ENCODE data around the gene TMEM183A.
"Not testable (repeated sequence)": the region's sequence is repeated elsewhere in the genome, so short reads cannot be mapped to it uniquely, and the experiment has no call there.

TMEM183A gene

DNA sequence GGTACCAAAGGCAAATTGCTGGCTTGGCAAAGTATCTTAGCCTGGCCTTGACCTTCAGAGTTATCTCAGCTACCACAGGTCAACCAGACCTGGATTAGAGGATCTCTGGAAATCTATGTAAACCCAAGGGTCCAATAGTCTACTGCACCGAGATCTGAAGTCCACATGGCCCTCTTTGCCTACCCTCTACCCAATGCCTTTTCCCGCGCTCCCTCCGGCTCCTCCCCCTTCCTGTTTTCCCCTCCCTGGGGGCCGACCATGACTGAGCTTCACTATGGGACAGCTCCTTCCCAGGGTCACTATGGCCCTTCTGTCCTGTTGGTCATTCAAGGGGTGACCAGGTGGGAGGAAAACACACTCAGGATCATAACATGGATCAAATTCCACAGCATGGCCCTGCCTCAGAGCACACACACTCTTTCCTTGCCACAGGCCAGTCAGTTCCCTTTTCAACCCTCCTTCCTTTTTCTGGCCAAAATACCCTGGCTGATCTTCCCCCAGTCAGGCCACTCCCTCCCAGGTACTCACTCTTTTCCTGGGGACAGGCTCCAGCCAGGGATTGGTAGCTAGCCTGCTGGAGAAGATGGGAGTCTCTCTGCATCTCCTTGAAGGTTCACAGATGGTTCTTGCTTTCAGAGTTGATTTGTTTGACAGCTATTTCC is 19.1 kb upstream of the TMEM183A start:
- DNase-seq (ENCODE audit: low read depth in 2 of 2), result no peak

DNA sequence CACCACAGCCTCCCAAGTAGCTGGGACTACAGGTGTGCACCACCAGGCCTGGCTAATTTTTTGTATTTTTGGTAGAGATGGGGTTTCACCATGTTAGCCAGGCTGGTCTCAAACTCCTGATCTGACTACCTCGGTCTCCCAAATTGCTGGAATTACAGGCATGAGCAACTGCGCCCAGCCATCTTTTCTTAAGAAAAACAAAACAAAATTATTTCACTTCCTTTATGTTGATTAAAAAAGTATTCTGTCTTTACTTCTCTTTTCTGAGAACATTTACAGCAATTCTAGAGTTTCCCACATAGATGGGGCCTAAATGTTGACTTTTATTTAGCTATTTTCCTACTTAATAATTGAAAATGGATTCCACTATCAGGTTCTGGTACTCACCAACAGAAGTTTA is 17.3 kb upstream of the TMEM183A start:
- DNase-seq (ENCODE audit: low read depth in 2 of 2), result no peak

DNA sequence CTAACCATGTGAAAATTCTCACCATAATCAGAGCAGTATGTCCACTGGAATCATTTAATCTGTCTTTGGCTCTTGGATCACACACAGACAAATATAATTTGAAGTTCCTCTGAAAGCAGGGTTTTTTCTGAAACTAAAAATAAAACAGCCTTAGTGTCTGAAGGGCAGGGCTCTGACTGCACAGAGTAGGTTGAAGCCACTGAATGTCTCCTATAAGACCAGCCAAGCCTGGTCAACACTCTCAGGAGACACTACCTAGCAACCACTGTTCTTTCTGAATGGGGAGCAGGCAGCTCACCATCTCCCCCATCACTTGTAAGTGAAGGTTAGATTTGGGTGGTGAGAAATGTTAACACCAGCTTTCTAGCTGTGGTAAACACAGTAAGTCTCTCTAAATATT is 16.1 kb upstream of the TMEM183A start:
- DNase-seq (ENCODE audit: low read depth in 2 of 2), result no peak

DNA sequence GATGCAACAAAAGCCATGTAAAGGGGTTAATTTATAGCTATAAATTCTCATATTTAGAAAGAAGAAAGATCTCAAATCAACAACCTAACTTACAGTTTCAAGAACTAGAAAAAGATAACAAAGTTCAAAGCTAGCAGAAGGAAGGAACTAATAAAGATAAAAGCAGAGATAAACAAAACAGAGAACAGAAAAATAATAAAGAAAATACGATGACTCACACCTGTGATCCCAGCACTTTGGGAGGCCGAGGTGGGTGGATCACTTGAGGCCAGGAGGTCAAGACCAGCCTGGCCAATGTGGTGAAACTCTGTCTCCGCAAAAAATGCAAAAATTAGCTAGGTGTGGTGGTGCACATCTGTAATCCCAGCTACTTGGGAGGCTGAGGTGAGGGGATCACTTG is 12.4 kb upstream of the TMEM183A start:
- no peak for DNase-seq (ENCODE audit: low read depth in 2 of 2)

DNA sequence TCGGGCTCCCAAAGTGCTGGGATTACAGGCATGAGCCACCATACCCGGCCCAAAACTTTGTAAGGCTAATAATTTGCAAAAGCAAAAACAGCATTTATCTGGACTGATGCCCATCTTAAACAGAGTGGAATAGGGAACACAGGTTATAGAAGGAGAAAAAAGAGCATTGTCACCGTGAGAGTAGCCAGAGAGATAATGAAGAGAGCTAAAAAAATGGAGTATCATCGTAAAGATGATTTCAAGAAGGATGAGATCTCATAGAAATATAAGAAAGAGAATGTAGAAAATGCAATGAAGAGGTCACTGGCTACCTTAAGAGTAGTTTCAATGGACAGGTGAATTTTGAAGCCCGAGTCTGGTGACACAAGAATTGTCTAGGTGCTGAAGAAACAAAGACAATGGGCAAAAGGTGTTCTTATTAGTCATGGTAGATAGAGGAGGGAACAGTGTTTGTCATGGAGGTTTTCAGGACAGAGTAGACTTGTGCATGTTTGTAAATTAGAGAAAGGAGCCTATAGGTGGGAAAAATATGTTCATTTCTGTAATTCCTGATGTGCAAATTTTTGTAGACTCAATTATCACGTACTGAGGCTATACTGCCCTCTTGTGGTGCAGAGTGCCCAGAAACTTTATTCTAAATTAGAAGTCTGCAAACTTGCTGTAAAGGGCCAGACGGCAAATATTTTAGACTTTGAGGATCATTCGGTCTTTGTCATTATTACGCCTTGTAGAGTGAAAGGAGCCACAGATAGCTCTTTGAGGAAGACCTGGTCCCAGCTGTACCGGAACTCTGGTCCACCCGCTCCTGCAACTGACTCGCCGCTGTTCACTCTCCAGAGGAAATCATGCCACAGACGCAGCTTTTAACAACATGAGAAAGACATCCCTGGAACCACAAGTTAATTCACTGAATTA is 8.1 kb upstream of the TMEM183A start:
- peak in 1 of 2 experiments; percentile 20 for DNase-seq (ENCODE audit: low read depth in 2 of 2)

DNA sequence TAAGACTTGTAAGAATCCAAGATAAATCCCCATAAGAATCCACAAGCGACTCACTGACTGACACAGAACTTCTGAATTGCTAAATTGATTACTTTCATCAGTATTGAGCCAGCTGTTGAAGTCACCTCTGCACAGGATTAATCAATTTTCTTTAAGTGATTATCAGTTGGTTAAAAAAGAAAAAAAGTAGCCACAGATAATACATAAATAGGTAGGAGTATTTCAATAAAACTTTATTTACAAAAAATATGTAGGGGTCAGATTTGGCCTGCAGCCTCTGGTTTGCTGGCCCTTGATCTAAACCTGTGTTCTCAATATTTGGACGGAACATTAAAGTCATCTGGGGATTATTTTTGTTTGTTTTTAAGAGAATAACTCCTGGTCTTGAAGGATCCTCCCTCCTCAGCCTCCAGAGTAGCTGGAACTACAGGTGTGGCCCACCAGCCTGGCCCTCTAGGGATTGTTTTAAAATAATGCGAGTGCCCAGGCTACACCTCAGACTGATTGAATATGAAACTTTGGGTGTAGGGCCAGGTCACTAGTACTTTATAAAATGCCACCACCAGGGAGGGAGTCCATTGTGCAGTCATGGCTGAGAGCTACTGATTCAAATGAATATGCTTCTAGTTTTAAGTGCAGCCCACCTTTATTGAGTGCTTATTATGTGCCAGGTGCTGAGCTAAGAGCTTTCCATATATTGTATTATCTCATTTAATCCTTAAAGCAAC is 6.8 kb upstream of the TMEM183A start:
- no peak for DNase-seq (ENCODE audit: low read depth in 2 of 2)

DNA sequence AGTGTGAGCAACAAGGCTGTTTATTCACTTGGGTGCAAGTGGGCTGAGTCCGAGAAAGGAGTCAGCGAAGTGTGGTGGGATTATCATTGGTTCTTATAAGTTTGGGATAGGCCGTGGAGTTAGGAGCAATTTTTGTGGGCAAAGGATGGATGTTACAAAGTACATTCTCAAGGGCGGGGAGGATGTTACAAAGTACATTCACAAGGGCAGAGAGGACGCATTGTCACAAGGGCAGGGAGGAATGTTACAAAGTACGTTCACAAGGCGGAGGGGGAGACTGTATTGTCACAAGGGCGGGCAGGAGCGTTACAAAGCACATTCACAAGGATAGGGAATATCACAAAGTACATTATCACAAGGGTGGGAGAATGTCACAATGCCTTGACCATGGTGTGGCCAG is 5.2 kb upstream of the TMEM183A start:
- DNase-seq (ENCODE audit: low read depth in 2 of 2), result no peak

DNA sequence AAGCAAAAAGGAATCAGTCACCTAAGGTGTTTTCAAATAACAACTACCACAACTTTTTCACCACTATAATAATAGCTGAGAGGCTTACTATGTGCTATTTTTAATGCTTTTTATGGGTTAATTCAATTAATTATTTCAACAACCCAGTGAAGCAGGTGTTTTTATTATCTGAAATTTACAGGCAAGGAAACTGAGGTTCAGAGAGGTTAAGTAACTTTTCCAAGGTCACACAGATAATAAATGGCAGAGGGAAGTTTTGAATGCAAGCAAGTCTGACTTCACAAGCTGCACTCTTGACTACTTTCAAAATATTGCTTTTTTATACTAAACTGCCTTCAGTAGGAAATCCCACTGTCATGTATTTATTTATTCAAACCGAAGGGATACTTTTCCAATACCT is 4.2 kb upstream of the TMEM183A start:
- DNase-seq (ENCODE audit: low read depth in 2 of 2), result no peak

DNA sequence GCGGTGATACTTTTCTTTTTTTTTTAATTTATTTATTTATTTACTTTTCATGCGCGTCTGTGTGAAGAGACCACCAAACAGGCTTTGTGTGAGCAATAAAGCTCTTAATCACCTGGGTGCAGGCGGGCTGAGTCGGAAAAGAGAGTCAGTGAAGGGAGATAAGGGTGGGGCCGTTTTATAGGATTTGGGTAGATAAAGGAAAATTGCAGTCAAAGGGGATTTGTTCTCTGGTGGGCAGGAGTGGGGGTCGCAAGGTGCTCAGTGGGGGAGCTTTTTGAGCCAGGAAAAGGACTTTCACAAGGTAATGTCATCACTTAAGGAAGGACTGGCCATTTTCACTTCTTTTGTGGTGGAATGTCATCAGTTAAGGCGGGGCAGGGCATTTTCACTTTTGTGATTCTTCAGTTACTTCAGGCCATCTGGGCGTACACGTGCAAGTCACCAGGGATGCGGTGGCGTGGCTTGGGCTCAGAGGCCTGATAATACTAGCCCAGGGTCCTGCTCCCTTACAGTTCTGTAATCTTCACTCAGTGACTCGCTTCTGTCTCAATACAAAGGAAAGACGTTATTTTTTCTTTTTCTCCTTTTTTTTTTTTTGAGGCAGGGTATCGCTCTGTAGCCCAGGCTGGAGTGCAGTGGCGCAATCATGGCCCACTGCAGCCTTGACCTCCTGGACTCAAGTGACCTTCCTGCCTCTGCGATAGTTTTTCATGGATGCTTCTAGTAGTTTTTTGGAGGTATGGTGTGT is 1.6 kb upstream of the TMEM183A start:
- not testable (repeated sequence) for DNase-seq (ENCODE audit: low read depth in 2 of 2)

DNA sequence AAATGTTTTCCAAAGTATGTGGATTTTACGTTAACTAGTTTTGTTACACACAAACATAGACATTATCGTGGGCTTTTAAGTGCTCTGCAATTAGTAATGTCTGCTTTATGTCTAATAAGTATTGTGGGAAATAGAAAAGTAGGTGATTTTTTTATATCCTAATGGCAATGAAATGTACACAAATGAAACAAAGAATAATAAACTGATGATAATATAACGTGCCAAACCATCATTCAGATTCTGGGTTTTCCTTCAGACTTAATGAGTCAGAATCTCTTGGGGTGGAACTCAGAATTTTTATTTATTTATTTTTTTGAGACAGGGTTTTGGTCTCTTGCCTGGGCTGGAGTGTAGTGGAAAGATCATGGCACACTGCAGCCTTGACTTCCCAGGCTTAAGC is 2.0 kb downstream of the TMEM183A start:
- DNase-seq (ENCODE audit: low read depth in 2 of 2), result no peak

DNA sequence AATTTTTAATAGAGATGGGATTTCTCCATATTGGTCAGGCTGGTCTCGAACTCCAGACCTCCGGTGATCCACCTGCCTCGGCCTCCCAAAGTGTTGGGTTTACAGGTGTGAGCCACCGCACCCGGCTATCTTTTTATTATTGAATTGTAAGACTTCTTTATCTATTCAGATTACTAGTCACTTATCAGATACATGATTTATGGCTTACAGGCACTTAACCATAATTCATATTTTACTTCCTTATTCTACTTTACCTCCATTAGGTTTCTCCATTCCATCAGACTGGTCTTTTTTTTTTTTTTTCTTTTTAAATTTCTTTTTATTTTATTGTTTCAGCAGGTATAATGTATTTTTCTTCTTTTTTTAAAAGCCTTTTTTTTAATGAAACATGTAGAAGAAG is 4.4 kb downstream of the TMEM183A start:
- no peak for DNase-seq (ENCODE audit: low read depth in 2 of 2)

DNA sequence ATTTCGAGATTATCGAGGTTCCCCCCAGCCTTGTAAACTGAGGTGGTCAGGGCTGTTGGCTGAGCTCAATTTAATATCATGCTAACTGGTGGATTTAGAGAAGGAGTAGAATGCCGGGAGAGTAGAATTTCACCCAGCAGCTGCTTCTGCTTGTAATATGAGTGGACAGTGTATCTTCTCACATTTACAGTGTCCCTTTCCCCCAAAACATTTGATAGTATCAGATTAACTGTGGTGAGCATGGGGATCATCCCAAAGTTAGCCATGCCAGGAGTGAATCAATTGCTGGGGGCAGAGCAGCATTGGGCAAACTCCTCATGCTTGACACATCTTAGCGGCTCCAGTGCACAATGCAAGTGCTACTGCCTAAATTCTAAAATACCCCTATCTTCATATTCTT is 9.9 kb downstream of the TMEM183A start:
- DNase-seq (ENCODE audit: low read depth in 2 of 2), result no peak

DNA sequence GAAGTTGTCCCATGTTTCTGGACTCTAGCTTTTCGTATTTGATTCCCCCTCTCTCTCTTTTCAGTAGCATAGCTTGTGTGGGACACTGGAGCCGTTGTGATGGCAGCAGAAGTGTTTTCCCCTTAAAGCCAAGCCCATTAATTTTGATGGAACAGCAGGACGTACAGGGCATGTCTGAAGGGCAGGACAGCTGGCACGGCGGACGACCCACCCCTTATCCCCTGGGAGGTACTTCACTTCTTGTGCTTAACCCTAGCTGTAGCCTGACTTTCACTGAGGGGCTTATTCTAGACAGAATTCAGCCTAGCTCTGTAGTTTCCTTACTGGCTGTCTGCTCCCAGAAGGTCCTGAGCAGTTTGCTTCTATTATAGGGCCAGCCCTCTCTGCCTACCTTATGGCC is 10.5 kb downstream of the TMEM183A start:
- no peak for DNase-seq (ENCODE audit: low read depth in 2 of 2)

DNA sequence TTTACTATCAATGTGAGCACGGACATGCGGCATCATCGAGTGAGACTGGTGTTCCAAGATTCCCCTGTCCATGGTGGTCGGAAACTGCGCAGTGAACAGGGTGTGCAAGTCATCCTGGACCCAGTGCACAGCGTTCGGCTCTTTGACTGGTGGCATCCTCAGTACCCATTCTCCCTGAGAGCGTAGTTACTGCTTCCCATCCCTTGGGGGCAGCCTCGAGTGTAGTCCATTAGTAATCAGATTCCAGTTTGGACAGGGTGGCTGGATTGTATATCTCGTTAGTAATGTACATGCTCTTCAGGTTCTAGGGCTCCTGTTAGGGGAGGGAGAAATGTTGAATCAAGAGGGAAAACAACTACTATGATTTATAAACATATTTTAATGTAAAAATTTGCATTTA is 15.7 kb downstream of the TMEM183A start:
- DNase-seq (ENCODE audit: low read depth in 2 of 2), result not testable (repeated sequence)

DNA sequence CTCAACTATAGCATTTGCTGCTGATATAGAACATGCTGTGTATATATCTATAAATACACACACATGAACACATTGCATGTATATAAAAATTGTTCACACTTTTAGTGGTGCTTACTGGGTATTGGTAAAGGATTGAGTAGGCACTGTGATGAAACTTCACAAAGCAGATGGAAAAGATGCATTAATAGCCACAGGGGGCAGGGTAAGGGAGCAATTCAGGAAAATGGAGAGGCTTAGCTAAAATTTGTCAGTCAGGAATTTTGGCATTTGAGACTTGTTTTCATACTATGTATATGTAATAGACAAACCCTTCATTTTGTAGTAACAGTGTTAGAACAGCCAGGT is 18.5 kb downstream of the TMEM183A start:
- DNase-seq (ENCODE audit: low read depth in 2 of 2), result no peak

DNA sequence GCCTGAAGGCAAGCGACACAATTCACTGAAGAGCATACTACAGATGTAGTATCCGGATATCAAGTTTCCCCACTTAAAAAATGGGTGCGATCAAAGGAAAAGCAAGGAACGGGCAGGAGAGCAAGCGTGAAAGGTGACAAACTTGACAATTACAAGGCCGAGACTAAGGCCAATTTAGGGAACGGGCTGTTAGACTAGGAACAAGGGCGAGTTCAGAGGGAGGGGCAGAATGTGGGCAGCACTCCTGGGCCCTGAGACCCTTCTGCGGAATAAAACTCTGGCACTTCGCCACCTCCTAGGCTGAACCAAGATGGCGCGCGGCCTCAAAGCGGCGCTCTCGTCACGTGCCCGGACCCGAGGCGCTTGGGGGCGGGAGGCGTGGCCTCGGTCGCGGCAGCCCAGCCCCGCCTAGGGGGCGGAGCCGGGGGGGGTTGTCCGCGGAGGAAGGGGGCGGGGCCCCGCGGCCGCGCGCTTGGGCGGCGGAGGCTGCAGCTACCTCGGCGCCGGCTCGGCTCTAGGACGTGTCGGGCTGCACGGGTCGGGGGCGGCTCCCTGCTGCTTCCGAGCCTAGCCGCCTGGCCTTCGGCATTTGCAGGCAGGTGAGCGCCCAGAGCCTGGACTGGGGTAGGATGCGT is 19.0 kb downstream of the TMEM183A start, which contains the start of gene PPFIA4:
Gene PPFIA4 (plus strand): TSS at position 461 of the 635 bp plus-strand sequence. CDS start 12,518 bp downstream, outside the sequence.
- DNase-seq (ENCODE audit: low read depth in 2 of 2), result peak; percentile 72 to 73

DNA sequence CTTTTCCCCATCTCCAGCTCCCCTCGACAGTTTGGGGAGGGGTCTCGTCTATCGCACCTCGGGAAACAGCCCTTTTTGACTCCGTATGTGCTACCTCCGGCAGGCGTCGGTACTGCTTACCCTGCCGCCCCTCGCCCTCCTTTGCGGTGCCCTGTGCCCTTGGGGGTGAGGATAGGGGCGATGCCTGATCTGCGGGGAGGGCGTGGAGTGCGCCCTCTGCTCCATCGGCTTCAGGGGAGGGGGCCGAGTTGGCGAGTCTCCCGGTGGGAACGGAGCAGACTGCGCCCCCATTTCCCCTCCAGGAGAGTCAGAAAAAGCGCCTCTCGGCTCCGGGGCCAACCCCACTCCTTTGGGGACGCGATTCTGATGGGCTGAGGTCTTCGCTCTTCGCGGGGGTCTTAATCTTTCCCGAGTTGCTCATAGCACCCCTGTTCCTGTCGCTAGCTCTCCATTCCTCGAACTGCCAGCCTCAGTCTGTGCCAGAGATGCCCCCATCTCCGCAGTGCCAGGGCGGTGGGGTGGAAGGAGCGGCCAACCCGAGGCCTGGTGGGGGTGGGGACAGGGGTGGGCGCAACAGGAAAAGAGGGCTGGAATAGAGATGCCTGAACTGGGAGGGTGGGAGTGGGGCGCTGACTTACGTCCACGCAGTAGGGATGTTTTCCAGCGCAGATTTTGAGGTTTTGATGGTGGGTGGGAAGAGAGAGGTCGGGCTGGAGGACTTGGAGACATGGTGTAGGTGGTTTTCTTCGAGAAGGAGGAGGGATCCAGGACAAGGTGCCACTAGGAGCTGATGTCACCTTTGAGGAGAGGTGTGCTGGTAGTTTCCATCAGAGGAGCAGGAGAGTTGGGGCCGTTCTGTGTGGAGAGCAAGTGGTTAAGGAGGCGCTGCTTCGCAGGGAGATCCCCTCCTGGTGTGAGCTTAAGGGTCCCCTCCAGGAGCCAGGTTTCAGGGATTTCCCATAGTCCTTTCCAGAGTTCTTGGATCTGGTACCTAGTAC is 19.8 kb downstream of the TMEM183A start:
- DNase-seq (ENCODE audit: low read depth in 2 of 2), result no peak

DNA sequence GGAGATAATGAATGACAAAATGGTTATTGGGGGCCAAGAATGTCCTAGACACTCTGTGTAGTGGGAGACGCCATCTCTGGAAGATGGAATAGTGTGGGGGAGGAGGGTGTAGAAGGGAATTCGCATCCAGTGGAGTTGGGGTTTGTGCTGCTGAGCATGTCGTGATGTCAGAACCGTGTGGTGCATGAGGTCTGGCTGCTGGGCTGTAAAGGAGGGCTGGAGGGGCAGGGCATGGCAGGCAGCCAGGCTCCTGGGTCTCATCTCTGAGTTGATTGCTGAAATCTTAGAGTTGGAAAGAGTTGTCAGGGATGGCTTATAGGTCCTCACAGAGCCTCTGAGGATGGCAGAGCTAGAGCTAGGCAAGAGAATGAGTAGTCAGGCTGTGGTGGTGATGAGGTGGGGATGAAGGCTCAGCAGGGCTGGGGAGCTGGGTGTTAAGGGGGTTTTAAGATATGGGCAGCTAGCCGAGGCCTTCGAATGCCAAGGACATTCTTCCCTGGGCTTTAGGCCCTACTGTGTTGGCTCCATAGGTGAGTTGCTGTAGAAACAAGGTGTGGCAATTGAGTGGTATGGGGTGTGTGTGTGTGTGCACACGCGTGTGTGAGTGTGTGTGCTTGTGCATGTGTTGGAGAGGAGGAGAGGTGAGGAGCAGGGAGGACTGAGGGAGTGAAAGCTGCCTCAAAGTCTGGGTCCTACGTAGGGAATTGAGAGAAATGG is 21.1 kb downstream of the TMEM183A start:
- no peak for DNase-seq (ENCODE audit: low read depth in 2 of 2)

DNA sequence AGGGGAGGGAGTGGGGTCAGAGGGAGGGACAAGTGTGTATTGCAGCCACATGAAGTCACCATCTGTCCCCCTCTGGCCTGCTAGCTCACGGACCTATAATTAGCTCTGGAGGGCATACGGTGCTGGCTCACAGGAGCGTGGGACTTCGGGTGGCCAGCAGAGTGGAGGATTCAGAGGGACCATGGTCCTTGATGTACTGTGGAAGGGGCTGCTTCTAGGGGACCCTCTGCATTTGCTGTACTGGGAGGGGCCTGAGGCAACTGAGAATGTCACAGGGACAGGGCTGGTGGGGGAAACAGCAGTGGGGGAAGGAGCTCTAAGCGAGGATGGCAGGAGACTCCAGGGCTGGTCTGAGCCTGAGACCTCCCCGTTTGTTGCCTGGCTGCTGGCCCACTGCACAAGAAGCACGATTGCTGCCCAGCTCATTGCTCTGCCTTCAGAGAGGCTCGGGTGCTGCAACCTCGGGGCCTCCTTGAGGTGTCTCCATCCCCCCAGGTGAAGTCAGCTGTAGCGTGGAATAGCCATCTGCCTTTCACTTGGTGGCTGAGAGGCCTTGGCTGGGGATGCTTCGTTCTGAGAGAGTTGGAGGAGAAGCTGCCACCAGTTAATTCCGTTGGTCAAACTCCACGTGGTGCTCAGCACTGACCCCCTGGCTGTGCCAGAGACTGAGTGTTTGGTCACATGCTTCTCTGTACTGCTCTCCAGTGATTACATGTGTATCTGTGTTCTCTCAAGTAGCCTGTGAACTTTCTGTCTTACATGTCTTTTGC is 21.8 kb downstream of the TMEM183A start:
- no peak for DNase-seq (ENCODE audit: low read depth in 2 of 2)
